IPS-18c (cell line): ENCODE data around the gene ZDHHC11B.
"Not testable (repeated sequence)": the region's sequence is repeated elsewhere in the genome, so short reads cannot be mapped to it uniquely, and the experiment has no call there.

Experiments
- H3K4me3 ChIP-seq: 2 replicates; pipeline ENCODE4 v1.7.0; 2013; ENCODE audit warnings: low read depth, mild to moderate bottlenecking, low read length, moderate library complexity; ENCODE audit not compliant: insufficient read depth
- H3K9me3 ChIP-seq: one replicate; pipeline ENCODE4 v1.6.1; 2013; ENCODE audit warnings: mild to moderate bottlenecking, low read length, moderate library complexity; ENCODE audit not compliant: control insufficient read depth, insufficient read depth

The ZDHHC11B gene

DNA sequence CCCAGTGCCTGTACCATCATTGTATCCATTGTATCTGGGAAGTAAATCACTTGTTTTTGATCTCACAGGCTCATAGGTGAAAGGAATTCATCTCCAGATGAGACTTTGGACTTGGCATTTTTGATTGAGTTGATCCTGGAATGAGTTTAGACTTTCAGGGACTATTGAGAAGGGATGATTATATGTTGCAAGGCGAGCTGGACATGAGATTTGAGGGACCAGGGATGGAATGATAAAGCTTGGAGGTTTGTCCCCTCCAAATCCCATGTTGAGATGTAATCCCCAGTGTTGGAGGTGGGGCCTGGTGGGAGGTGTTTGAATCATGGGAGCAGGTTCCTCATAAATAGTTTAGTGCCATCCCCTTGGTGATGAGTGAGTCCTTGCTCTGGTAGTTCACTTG lies 10.4 kb upstream of the ZDHHC11B start:
- not testable (repeated sequence) for H3K9me3 ChIP-seq, H3K4me3 ChIP-seq

DNA sequence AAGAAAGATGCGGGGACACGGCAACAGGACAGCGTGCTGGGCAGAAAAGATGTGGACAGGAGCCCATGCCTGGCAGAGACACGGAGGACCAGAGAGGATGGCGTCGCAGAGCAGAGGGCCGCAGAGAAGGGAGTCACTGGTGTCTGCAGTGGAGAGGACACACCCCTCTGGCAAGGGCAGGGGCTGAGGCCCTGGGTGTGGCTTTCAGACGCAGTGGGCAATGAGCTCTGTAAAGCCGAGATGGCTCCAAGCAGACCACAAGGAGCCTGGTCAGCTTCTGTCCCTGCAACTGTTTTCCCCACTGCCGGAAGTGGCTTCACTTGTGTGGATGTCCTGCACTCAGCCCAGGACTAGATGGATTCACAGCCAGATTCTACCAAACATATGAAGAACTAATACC lies 4.2 kb upstream of the ZDHHC11B start:
- not testable (repeated sequence) for H3K9me3 ChIP-seq, H3K4me3 ChIP-seq

DNA sequence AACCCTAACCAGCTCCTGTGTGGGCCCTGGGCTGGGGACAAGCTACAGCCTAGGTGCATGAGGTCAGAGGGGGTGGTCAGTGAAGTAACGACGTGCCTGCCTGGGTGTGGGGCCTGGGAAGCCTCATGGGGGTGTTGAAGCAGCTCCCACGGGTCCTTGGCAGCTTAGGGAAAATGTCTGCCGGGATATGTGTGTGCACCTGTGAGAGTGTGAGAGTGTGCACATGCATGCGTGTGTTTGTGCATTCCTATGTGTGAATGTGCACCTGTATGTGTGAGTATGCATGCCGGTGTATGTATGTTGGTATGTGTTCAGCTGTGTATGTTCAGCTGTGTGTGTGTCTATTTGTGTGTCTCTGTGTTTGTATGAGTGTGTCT lies 3.3 kb upstream of the ZDHHC11B start:
- H3K4me3 ChIP-seq, H3K9me3 ChIP-seq: not testable (repeated sequence)

DNA sequence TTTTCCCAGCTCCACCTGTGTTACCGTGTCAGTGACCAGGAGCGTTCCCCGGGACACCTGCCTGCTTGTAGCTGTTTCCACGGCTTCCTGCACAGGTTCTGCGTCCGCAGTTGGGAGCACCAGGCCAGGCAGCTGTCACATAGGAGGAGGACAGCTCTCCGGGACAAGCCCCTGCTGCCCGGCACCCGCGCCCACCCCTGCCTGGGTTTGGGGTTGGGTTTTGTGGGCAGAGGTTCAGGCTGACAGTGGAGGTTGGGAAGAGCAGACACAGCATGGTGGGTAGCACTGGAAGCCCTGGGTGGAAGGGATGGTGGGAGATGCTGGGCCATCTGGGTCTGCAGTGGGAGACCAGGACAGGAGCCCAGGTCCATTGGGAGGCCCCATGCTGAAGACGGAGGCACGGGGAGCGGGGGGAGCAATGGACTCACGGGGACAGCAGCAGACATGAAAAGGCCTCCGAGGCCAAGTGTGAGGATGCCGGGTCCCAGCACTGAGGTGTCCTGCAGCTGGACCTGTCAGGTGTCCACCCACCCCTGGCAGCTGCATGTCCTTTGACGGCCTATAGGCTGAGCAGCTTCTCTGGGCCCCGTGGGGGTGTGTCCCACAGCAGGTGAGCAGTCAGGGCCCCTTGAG lies 2.8 kb upstream of the ZDHHC11B start:
- H3K4me3 ChIP-seq, H3K9me3 ChIP-seq: not testable (repeated sequence)

DNA sequence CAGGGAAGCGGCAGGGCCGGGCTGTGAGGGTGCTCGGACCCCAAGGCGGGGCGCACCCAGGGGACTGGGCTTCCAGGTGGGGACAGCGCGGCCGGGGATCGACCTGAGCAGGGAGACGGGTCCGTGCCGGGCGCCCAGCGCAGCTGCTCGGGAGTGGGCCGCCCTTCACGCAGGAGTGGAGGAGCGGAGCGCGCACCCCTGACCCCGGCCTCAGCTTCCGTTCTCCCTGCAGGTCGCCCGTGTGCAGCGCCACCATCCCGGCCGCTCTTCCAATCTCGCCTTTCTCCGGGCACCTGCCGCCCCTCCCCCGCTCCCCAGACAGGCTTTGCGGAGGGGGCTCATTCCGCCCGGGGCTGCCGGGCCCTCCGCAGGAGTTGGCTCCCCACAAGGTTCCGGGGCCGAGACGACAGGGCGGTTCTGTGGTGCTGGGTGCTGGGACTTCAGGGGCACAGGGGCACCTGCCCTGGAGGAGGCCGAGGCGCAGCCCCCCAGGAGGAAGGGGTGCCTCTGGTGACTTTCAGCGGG lies 714 bp upstream of the ZDHHC11B start:
- not testable (repeated sequence) for H3K9me3 ChIP-seq
- H3K4me3 ChIP-seq = peak overlapping the region; percentile 73; the same call in 1 of the 2 replicates

DNA sequence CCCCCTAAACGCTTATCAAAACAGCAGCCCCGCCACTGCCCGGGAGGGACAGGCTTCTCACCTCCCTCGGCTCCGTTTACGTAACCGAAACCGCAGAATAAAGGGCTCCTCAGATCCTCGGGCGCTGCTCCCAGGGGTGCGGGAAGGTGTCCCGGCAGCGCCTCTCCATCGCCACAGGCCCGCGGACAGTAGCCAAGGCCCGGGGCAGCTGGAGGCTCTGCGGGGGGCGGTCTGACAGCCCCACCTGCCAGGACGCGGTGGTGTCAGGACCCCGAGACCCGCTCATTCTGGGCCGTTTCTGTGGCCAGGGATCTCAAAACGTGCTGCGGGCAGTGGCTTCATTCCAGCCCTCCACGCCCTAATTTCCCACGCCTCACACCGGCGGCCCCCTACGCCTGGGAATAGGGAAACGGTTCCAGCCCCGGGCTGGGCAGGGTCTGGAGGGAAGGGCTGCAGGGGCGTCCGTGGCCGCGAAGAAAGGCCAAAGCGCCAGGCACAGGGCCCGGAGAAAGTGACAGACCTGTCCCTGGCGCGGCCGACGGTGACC lies 575 bp downstream of the ZDHHC11B start:
- H3K4me3 ChIP-seq = peak overlapping the region; percentile 44
- H3K9me3 ChIP-seq = not testable (repeated sequence)

DNA sequence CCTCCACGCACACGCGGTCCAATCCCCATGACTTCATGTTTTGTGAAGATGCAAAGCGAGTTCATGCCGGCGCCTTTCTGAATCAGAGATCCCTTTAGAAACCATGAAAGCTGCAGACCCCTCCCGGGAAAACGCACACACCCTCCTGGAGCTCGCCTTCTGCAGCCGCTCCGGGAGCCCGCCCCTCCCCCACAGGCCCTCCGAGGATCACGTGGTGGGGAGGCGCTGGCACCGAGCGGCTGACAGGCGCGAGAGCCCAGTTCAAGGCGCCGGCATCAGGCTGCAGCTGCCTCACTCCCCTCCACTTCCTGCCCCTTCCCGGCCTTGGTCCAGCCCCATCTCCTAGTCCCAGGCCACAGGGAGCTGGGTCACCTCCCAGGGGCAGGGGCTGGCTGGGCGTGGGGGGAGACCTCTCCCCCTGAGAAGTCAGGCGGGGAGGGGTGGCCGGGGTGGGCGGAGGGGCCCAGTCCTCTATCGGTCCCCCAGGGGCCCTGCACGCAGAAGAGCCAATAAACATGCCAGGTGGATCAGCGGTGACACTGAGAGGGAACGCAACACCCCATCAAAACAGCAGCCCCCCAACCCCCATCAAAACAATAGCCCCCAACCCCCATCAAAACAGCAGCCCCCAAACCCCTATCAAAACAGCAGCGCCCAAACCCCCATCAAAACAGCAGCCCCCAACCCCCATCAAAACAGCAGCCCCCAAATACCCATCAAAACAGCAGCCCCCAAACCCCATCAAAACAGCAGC lies 1.3 kb downstream of the ZDHHC11B start:
- not testable (repeated sequence) for H3K9me3 ChIP-seq, H3K4me3 ChIP-seq

DNA sequence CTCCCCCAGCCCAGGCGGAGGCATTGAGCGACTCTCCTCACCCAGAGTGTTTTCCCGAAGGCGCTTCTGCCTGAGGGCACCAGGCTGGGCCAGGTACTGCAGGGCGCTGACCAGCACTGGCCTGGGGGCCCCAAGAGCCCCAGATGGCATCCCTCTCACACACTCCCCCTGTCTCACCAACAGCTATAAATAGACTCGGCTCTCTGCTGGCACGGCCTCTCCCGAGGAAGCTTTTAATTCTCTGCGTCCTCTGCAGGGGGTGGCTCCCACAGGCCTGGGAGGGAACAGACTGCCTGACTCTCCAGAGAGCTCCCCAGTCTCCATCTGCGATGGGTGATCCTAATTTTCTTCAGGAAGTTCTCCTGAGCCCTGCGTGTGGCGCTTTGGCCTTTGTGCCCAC lies 2.2 kb downstream of the ZDHHC11B start:
- H3K4me3 ChIP-seq, H3K9me3 ChIP-seq: not testable (repeated sequence)

DNA sequence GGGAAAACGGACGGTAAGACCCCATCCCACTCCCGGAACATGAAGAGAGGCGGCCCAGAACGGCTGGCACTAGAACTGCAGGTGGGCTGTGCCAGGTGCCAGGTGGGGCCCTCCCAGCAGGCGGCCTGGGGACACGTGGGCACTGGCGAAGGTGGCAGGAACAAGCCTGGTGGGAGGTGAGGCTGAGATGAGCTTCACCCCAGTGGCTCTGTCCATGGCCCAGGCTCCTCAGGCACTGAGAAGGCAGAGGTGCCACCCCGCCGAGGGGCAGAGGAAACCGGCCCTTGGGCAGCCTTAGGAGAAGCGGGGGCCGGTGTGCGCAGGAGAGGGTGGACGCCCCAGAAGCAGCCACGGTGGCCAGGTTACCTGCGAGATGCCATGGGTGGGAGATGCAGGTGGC lies 4.0 kb downstream of the ZDHHC11B start:
- not testable (repeated sequence) for H3K9me3 ChIP-seq, H3K4me3 ChIP-seq

DNA sequence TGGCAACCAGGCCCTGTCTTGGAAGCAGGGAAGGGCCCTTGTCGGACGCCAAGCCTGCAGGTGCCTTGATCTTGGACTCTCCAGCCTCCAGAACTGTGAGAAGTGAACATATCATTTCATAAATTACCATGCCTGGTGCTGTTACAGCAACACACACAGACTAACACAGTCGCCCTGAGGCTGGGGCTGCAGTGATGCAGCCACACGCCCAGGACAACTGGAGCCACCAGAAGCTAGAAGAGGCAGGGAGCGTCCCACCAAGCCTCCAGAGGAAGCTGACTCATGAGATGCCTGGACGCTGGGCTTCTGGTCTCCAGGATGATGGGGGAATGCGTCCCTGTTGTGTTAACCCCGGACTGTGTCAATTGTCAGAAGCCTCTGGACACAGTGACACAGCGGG lies 5.6 kb downstream of the ZDHHC11B start:
- H3K9me3 ChIP-seq, H3K4me3 ChIP-seq: not testable (repeated sequence)

DNA sequence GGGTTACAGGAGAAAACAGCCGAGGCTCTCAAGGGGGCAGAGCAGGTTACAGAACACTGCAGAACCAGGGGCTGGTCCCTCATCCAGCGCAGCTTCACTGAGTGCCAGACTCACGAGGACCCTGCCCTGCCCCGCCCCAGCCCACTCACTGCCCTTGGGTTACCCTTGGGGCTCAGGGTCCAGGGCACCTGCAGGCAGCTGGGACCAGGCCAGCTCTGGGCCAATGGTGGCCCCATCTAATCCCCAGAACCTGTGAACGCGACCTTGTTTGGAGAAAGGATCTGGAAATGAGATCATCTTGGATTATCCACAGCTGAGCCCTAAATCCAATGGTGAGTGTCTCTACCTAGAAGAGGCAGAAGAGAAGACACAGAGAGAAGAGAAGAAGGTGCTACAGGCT lies 6.1 kb downstream of the ZDHHC11B start:
- H3K4me3 ChIP-seq, H3K9me3 ChIP-seq: not testable (repeated sequence)

DNA sequence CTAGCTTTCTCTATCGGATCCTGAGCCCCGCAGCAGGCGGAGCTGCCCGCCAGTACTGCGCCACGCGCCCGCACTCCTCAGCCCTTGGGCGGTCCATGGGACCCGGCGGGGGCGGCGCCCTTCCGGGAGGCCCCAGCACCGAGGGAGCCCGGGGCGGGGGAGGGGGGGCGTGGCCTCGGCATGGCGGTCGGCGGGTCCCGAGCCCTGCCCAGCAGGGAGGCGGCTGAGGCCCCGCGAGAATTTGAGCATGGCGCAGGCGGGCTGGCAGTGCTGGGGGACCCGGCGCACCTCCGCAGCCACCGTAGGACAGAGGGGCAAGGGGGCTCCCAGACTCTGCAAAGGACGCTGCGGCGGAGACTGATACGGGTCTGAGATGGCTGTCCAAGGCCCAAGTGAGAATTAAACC lies 6.8 kb downstream of the ZDHHC11B start:
- H3K4me3 ChIP-seq = no peak overlapping the region
- no peaks in the 10 kb centered on the region for H3K9me3 ChIP-seq

DNA sequence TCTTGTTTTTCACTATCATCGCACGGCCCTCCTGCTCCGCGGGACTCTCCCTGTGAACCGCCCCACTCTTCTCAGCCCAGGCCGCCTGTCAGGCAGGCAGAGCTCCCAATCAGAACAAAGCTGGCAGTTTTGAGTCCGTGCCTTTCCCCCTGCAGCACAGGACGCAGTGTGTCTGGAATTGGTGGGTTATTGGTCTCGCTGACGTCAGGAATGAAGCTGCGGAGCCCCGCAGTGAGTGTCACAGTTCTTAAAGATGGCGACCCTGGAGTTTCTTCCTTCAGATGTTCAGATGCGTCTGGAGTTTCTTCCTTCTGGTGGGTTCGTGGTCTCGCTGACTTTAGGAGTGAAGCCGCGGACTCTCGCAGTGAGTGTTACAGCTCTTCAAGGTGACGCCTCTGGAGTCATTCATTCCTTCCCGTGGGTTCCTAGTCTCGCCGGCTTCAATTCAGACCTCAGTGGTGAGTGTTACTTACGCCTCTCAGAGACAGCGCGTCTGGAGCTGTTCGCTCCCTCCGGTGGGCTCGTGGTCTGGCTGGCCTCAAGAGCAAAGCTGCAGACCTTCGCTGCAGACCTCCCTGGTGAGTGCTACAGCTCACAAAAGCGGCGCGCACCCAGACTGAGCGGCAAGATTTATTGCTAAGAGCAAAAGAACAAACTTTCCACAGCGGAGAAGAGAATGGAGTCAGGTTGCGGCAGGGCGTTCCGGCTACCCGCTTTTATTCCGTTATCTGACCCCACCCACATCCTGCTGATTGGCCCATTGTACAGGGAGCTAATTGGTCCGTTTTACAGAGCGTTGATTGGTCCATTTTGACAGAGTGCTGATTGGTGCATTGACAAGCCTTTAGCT lies 7.4 kb downstream of the ZDHHC11B start:
- no peak overlapping the region for H3K4me3 ChIP-seq
- H3K9me3 ChIP-seq = no peaks in the 10 kb centered on the region

DNA sequence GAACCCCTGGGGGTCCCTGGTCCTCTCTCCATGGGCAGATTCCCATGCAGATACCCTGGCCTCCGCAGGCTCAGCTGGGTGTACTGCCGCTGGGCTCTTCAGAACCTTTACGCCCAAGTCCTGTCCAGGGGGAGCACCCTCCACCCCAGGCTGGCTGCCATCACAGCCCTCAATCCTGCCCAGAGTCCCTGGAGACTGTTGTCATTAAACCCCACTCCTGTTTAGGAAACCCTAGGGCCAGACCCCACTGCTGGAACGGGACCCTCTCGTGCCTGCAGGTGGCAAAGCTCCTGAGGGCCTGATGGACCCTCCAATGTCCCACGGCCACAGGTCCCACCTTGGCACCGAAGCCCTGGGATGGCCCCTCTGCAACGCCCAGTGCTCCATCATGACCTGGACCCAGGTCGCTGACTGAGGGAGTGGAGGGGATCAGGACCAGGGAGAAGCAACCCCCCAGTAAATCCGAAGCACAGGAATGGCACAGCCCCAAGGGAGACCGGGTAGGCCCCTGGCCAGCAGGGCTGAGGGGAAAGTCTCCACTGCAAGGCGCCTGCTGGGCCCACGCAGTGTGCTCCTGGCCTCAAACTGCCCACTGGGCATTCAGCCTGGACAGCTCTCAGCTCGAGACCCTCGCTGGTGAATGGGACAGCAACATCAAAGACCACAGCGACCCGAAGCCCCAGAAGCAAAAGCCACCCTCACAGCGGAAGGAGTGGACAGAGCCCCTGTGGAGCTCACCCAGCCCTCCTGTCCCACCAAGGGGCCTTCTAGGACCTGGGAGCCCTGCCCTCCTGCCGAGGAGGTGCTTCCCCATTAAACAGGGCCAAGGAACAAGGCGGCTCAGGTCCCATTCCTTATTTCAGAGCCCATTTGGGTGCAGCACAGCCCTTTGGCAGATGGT lies 8.3 kb downstream of the ZDHHC11B start:
- no peaks in the 10 kb centered on the region for H3K9me3 ChIP-seq
- H3K4me3 ChIP-seq = no peak overlapping the region

DNA sequence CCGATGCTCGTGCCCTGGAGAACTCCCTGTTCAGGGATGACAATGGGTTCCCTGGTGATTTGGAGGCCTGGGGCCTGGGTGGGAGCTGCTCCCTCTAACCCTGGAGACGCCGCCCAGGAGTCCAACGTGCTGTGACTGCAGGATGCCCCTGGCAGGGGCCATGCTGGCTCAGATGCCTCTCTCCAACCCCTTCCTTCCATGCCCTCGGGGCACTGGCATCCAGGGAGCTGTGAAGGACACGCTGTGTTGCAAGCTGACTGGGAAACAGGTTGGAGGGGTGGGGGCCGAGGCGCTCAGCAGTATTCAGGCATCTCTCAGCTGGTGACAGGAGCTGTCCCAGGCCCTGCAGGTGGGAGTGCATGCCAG lies 9.0 kb downstream of the ZDHHC11B start:
- H3K9me3 ChIP-seq, H3K4me3 ChIP-seq: not testable (repeated sequence)

DNA sequence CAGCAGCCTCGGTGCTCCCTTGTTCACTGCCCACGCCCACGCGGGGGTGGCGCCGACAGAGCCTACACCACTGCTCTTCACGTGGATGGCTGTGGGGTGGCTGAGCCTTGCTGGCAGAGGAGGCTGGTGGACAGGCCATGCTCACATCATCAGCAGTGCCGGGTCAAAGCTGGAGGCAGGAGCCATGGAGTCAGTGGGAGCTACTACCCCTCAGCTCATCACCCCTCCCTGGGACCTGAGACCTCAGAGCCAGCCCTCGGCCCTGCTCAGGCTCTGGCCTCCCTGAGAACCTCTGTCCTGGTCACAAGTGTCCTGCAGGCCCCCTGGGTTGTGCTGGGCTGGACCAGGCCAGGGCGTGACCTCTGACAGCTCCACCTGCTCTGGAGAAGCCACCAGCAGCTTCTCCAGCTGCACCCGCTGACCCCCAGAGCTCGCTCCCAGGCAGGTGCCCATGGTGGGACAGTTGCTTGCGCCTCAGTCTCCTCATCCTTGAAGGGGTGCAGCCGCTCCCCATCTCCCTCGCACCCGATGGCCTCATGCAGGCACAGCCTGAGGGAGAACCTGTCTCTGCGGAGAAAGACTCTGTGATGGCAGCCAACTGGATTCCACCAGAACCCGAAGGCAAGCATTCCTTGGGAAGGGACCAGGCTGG lies 9.5 kb downstream of the ZDHHC11B start:
- H3K9me3 ChIP-seq = not testable (repeated sequence)

More for the DNA sequence above, 9.5 kb downstream of the ZDHHC11B start:
- not testable (repeated sequence) for H3K4me3 ChIP-seq
